Hypothalamus (tissue), 51 donors: Measurements from ENCODE around the gene CYP27B1.

ENCODE experiments used
- DNase-seq, 51 donors: peaks; one replicate each; lab custom pipeline; 2025; lab: John Stamatoyannopoulos, UW

Gene CYP27B1

DNA sequence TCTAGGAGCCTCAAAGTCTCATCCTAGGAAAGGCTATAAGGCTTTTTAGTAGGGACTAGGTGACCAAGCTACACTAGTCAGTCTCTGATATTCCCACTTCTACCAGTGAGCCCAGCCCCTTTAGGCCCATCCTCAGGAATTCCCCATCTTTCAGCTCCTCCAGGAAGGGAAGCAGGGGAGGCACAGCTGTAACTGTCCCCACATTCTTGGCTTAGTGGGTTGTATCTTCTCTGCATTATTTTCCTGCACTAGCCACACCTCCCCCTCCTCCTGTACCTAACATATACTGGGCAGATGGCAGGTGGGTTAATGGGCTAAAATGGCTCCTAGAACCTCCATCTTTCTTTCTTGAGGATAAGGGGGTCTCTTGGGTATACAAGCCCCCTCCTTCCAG is 424 bp upstream of the CYP27B1 start:
- DNase-seq, result no peak

DNA sequence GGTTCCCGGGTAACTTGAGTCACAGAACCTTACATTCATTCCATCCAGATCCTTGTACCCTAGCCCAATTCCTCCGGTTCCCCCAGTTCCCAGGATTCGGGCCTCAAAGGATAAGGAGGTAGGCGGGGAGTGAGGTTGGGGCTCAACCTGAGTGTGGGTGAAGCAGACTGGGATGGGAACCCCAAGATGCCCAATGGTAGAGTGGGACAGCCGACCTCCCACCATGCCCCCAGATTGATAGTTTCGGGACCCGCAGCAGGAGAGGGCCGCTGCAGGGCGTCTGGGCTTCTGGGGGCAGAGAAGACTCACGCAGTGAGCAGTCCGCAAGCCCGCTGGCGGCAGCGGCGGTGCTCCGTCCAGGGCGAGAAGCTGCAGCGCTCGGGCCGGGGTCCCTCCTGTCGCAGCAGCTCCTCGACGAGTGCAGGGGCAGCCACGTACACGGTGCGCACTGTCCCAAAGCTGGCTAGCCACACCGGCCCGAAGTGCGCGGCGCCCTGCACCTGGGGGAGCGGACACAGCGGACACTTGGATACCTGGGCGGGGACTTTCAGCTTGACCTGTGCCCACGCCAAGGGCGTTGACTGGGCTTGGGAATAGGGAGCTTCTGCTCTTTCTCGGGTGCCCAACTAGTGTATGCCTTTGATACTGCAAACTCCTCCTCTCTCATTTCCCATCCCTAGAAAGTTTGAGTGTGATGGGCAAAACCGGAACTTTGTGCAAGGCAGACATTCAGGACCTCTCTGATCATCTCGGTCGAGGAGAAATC is 997 bp downstream of the CYP27B1 start:
- no peak for DNase-seq

DNA sequence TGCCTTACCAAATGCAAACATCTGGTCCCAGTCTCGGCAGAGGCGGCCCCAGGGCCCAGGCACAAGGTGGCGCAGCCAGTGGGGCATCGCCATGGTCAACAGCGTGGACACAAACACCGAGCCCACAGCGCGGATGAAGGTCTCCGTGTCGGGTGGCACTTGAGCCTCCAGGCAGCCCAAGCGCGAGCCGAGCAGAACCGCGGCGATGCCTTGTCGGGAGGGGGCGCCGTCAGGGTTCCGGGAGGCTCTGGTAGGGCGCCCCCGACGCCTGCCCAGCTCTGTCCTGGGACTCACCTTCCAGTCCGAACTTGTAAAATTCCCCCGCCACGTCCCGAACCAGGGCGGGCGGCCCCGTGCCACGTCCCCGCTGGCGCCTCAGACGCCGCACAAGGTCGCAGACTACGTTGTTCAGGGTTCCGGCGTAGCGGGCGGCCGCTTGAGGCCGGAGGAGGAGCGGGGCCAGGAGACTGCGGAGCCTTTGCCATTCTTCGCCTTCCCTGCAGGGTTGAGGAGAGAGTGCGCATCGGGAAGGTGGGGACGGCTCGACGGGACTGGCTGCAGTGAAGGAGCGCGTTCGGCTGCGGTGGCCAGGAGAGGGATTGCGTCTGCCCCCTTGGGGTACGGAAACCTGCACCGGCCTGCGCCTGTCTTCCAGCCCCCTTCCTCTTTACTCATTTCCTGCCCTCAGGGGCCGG is 1.7 kb downstream of the CYP27B1 start:
- DNase-seq, result no peak

DNA sequence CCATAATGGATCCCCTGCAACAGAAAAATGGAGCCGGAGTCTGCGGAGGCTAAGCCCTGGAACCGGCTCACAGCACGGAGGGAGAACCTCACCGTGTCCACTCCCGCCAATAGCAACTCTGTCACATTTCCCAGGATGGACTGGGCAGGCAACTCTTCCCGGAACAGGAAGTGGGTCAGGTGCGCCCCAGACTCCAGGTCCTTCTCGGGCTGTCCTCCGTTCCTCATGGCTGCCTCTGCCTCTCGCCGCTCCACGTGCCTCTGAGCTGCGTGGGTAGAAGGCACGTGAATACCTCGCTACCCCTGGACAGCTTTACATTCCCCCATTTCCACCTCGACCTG is 2.2 kb downstream of the CYP27B1 start:
- no peak for DNase-seq

DNA sequence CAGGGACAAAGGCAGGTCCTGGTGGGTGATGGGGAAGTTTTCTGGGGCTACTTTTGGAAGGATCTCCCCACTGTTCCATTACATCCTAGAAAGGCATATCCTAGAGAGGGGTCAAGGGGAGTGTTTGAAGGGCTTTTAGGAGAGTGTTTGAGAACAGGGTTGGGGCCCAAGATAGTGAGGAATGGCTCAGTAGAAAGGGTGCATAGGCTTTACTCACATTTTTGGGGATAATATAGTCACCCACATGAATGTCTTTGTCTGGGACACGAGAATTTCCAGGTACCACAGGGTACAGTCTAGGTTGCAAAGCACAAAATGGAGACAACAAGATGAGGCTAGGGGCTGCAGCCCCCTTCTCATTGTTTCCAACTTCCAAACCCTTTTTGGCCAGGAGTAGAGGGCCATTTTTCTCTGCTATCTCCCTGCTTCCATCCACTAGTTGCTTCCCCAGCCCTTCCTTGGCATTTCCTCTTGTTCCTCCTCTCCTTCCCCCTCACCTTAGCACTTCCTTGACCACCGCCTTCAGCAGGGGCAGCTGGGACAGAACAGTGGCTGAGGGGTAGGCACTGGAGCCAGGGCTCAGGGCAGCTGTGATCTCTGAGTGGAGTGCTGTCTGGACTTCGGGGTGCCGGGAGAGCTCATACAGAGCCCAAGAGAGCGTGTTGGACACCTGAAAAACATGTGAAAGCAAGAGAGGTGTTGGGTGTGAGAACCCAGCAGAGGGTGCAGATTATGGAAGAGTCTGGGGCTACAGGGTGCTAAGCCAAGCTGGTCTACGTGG is 2.8 kb downstream of the CYP27B1 start:
- no peak for DNase-seq

DNA sequence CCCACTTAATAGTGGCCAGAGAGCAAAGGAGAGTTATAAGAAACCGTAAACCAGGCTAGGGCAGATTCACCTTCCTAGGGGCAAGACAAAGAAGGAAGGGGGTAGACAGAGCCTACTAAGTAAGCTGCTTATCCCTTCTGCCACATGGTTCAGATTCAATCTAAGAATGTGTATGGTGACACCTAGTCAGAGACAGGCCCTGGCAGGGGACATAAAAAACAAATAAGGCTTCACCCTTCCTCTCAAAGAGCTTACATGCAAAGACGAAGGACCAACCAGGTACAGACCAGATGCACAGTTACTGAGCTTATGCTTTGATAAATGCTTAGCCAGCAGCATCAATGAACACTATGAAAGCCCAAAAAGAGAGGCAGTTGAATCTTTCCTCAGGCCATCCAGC is 4.4 kb downstream of the CYP27B1 start:
- no peak for DNase-seq

DNA sequence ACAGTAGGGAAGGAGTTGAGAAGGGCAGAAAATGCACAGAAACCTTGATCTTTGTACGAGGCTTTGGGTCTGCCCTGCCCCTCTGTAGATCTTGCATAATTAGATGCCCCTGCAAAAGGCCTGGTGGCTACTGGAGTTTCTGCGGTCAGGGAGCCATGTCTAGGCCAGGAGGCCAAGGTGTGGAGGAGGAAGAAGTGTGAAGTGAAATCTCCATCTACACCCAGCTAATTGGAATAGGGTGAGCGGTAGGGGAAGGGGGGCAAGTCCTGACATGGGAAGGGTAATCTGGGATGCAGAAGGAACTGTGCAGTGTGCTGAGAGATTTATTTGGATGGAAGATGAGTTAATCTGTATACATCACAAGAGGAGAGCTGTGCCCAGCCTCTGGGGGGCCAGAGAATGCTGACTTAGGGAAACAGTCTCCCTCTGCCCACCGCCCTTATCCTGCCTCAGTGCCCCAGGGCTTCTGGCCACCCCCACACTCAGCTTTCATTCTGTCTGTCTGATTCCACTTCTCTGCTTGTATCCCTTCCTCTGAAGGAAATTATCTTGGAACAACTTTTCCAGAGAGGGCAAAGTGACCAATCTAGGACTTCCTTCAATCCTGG is 5.4 kb downstream of the CYP27B1 start:
- DNase-seq, result no peak

DNA sequence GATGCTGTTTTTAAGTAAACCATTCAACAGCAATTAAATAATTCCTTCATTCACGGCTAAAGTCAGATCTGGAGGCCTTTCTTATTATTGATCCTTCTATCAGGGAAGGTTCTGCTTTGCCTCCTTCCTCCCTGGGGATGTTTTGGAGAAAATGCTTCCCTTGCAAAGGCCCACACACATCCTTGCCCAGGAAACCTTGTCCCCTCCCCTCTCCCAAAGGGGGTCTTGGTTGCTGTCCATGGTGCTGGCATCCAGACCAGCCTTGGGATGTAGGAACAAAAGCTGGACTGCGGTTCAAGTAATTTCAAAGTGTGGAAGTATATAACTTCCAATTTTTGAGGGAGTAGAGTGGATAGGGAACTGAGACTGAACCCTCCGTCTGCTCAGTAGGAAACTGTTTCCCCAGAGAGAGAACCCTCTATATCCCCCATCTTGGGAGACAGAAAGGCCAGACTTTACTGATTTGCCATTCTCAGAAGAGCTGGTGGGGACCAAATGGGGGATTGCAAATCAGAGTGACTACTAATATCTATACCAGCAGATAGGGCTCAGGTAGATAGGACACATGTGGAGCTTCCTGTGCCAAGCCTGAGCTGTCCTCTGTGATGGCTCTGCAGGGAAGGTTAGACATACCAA is 6.4 kb downstream of the CYP27B1 start:
- DNase-seq, result no peak

DNA sequence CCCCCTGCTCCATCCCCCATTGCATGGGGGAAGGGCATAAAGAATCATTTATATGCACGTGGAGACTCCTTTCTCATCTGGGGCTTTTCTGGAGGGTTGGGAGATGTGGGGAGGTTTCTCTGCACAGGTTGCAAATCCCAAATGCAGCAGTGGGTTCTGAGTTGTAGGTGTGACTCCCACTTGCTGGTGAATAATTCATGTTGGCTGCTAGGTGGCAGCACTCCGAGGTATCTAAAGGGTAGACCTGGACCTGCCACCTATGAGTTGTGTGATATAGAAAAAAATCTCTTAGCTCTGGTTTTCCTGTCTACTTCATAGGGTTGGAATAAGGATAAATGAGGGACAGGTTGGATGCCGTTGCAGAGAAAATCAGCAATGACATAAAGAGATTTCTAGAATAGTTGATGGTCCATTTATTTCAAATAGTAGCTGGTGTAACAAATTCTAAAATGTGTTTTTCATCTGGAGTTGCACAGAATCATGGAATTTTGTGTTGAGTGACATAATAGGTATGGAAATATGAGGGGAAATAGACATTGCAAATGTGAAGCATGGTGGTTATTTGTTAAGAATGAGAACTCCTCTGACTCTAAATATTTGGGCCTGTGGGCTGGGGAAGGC is 7.4 kb downstream of the CYP27B1 start:
- no peak for DNase-seq

DNA sequence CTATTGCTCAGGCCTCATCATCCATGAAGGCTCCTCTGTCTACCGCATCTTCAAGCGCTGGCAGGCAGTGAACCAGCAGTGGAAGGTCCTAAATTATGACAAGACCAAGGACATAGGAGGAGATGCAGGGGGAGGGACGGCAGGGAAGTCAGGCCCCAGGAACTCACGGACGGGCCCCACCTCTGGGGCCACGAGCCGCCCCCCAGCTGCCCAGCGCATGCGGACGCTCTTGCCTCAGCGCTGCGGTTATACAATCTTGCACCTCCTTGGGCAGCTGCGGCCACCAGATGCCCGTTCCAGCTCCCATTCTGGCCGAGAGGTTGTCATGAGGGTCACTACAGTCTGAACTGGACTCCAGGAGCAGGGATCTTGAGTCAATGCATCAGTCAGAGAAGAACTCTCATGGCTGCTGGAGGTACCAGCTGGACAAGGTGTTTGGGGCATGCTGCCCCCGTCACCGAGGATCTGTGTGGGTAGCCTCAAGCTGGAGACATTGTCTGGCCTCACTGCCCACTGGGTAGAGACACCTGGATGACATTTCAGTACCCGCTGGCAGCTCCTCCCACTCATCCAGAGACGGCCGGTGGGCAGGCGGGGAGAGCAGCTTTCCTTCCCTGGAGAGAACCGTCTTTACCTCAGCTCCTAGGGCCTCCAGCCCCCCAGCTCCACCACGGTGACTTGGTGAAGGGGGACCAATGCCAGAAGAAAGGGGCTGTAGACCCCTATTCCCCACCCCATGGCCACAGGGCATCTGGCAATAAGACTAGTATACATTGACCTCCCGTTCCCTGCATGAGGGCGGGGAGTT is 8.1 kb downstream of the CYP27B1 start:
- DNase-seq, result no peak

DNA sequence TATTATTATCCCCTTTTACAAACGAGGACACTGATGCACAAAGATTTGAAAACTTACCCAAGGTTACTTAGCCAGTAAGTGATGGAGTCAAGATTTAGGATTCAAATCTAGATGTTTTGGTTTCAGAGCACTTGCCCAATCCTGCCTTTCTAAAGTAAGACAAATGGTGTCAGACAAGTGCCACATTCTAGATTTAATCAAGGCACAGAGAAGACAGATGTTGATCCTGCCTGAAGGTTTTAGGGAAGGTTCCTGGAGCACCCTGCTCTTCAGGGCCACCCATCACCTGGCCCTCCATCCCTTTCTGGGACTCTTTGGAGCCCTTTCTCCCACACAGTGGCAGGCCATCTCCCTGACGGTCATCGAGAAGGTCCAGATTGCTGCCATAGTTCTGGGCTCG is 9.1 kb downstream of the CYP27B1 start:
- DNase-seq, result no peak

DNA sequence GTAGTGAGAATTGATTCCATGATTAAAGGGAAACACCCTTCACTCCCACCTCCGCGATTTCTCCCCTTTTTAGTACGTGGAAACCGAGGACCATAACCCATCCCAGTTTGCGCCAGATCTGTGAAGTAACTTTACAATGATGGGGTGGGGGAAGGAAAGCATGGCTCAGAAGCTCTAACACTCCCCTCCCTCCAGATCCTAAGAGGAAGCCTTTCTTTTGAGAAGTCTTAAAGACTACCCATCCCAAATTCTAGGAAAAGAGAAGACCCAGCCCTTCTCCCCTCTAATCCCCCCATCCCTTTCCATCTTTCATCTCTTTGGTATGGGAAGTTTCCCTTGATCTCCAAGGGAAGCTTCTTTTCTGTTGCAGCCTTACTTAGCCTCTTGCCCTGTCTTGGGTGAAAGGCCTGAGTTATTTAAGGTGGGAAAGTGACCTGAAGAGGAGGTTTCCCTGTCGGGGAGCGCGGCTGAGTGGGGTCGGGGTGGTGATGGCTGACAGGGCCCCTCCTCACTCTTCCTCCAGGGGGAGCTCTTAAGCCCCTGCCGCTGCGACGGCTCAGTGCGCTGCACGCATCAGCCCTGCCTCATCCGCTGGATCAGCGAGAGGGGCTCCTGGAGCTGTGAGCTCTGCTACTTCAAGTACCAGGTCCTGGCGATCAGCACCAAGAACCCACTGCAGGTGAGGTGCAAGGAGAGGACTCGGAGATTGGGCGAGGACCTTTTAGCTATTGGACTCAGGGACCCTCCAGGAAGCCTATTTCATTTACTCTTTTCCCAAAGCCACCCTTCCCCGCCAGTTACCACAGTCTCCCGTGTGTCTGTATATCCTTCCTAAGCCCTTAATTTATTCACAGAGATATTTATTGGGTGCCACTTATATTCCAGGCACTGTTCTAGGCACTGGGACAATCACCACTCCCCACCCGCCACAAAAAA is 10.2 kb downstream of the CYP27B1 start:
- peak in 5 of 51 donors; percentile 12 to 23 (median 14) for DNase-seq

DNA sequence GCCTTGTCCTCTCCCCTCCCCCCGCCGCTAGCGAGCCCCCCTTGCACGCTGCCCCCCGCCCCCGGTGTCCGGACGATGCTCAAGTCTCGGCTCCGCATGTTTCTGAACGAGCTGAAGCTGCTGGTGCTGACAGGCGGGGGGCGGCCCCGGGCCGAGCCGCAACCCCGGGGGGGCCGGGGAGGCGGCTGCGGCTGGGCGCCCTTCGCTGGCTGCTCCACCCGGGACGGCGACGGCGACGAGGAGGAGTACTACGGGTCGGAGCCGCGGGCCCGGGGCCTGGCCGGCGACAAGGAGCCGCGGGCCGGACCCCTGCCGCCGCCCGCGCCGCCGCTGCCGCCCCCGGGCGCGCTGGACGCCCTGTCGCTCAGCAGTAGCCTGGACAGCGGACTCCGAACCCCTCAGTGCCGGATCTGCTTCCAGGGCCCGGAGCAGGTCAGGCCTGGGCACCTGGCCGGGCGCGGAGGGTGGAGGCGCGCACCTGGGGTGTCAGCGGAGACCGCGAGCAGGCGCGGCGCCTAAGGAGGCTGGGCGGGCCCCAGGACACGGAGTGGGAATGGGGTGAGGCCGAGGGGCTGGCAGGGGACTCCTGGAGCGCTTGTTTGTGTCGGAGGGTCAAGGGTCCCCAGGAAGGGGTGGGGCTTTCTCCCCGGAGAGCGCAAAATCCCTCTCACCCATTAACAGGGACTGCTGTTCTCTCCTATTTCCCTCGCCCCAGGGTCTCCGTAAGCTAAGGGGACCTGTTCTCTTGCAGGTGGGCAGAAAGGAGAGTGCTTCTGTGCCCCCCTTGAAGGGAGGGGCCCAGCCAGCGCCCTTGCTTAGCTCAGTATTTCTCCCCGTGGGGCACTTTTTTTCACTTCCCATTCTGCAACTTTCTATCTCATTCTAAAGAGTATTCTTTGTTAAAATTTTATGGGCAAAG is 11.2 kb downstream of the CYP27B1 start:
- peak in 10 of 51 donors; percentile 2 to 40 (median 24) for DNase-seq

DNA sequence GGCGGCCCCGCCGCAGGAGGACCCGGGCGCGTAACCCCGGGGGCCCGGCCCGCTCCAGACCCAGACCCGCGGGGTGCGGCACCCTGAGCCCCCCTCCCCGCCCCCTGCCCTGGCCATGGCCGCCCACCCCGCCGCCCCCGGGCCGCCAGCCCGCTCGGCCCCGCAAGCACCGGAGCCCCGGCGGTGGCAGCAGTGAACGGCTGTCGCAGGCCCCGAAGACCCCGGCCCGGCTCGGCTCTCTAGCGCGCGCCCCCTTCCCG is 11.8 kb downstream of the CYP27B1 start:
- no peak for DNase-seq

DNA sequence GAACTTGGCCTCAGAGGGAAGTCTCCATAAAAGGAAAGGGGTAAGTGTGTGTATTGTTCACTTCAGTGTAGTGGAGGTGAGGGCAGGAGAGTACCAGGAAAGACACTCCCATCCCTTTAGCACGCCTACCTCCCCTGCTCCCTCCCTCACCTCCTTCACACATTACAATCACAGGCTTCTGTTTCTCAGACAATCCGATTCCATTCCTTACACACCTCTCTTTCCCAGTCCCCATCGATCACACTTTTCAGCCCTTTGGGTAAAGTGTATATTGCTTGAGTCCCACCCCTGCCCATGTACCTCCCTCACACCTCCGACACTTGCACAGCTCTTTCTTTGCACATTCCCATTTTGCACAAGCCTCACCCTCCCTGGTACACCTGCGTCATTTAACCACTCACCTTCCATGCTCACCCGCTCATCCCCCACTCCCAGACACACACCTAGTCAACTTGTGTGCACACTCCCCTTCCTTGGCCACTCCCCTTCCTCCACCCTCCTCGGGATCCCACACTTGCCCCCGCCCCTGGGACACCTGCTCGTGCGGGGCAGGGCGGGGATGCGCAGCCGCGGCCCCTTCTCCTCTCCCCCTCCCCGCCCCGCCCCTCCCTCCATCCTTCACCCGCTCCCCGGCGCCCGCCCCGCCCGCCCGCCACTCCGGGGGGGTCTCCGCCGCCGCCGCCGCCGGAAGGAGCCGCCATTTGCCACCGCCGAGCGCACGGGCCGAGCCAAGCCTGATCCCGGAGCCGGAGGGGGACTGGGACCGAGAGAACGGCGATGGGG is 12.3 kb downstream of the CYP27B1 start, which contains the start of gene MARCHF9:
Gene MARCHF9, plus strand, starts transcription at position 693 of the 783 bp plus-strand sequence. CDS start 426 bp downstream, outside the sequence.
- DNase-seq, result peak in 29 of 51 donors; percentile 6 to 68 (median 38)

DNA sequence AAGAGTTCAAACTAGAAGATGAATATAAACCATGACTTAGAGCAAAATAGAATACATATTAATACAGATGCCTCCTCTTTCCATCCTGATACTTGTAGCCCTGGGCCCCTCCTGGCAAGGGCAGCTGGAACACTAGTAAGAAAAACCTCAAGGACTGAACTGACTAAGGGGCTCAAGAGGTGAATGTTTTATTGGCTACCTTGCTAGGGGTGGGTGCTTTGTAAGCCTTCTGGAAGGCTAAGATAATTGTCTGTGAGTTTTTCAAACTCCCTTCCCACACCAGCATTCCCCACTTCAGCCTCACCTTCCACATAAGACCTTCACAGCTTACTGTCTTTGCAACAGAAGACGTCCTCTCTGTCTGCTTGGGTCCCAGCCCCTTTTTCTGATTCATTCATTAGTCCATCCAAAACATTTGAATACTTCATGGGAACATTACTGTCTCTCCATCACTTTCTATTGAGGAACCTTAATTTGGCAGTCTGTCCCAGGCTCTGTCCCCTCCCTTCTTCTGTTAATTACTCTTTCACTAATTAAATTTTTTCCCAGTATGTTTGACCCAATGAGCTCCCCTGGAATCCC is 13.0 kb downstream of the CYP27B1 start:
- DNase-seq, result peak in 1 of 51 donors; percentile 1
